ENCODE data around the gene UNC5CL. TPM values are rescaled to one million over a fixed set of nuclear protein-coding genes. Genes with fewer than 3 reads are reported as not detected.
"Not testable (repeated sequence)": the region's sequence is repeated elsewhere in the genome, so short reads cannot be mapped to it uniquely, and the experiment has no call there.

UNC5CL gene
- total and polyA plus RNA-seq, 2 donors (not counting 1 experiment from before 2014, with no cell fraction given): 0.01 to 0.17 TPM

- DNase-seq (ENCODE audit: low read depth in 2 of 2): no peak
- no peaks in the 10 kb centered on the region for H3K36me3 ChIP-seq (ENCODE audit: control insufficient read depth, insufficient read depth, low read length)
Observed at GRCh38 chr6:41017663-41018062, 21.4 kb downstream of the UNC5CL start.

DNA sequence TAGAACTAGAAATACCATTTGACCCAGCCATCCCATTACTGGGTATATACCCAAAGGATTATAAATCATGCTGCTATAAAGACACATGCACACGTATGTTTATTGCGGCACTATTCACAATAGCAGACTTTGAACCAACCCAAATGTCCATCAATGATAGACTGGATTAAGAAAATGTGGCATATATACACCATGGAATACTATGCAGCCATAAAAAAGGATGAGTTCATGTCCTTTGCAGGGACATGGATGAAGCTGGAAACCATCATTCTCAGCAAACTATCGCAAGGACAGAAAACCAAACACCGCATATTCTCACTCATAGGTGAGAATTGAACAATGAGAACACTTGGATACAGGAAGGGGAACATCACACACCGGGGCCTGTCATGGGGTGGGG is 23.2 kb downstream of the UNC5CL start:
- not testable (repeated sequence) for H3K4me2 ChIP-seq (ENCODE audit: extremely low read depth, insufficient read depth, low read length); H3K9me3 ChIP-seq (ENCODE audit: control insufficient read depth, insufficient read depth, low read depth, low read length); H3K36me3 ChIP-seq (ENCODE audit: control insufficient read depth, insufficient read depth, low read length); H2AFZ ChIP-seq (ENCODE audit: low read length); H3K4me1 ChIP-seq (ENCODE audit: control insufficient read depth, extremely low read depth, insufficient read depth, low read length); H4K20me1 ChIP-seq (ENCODE audit: control insufficient read depth, extremely low read depth, insufficient read depth, low read length); H3K27me3 ChIP-seq (ENCODE audit: control insufficient read depth, insufficient read depth, low read length); H3K79me2 ChIP-seq (ENCODE audit: control insufficient read depth, insufficient read depth, low read length); H3K27ac ChIP-seq (ENCODE audit: insufficient read depth, low read length); H3K4me3 ChIP-seq (replicated peaks in 1 of 4; ENCODE audit: control extremely low read depth in 1 of 4, insufficient read depth in 1 of 4, low read depth in 3 of 4, low read length in 4 of 4); DNase-seq (ENCODE audit: low read depth in 2 of 2); H3K9ac ChIP-seq (ENCODE audit: insufficient read depth, low read length)

More at GRCh38 chr6:41017663-41018062, 21.4 kb downstream of the UNC5CL start:
- no peak overlapping the region for H3K4me3 ChIP-seq (replicated peaks in 1 of 4; ENCODE audit: control extremely low read depth in 1 of 4, insufficient read depth in 1 of 4, low read depth in 3 of 4, low read length in 4 of 4)
- no peaks in the 10 kb centered on the region for H3K9me3 ChIP-seq (ENCODE audit: control insufficient read depth, insufficient read depth, low read depth, low read length)
- H3K9ac ChIP-seq (ENCODE audit: insufficient read depth, low read length): no peak overlapping the region
- no peaks in the 10 kb centered on the region for H3K79me2 ChIP-seq (ENCODE audit: control insufficient read depth, insufficient read depth, low read length)
- H4K20me1 ChIP-seq (ENCODE audit: control insufficient read depth, extremely low read depth, insufficient read depth, low read length): no peaks in the 10 kb centered on the region
- no peak overlapping the region for H2AFZ ChIP-seq (ENCODE audit: low read length)
- TF ChIP-seq CTCF (conservative IDR thresholded peaks at IDR 0.05 in 1 of 2, IDR thresholded peaks at IDR 0.05 in 1 of 2; ENCODE audit: low read depth in 1 of 2, low read length in 2 of 2) (no peak), EZH2 (IDR thresholded peaks at IDR 0.05; ENCODE audit: low read length, missing control alignments) (no peak)
- no peak overlapping the region for H3K27ac ChIP-seq (ENCODE audit: insufficient read depth, low read length)
- H3K27me3 ChIP-seq (ENCODE audit: control insufficient read depth, insufficient read depth, low read length): no peaks in the 10 kb centered on the region
- H3K4me1 ChIP-seq (ENCODE audit: control insufficient read depth, extremely low read depth, insufficient read depth, low read length): no peaks in the 10 kb centered on the region
- H3K4me2 ChIP-seq (ENCODE audit: extremely low read depth, insufficient read depth, low read length): no peak overlapping the region

DNA sequence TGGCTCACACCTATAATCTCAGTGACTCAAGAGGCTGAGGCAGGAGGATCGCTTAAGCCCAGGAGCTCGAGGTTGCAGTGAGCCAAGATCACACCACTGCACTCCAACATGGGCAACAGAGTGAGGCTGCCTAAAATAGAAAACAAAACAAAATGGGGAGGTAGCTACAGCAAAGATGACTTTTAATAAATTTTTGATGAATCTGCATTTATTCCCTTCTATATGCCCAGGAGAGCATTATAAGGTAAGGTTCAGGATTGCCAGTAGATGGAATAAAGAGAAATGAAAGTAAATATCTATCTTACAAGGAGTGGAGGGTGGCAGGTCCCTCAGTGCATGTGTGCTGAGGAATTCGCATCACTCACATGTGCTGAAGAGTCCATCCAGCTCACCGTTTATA is 24.2 kb downstream of the UNC5CL start:
- no peaks in the 10 kb centered on the region for H3K79me2 ChIP-seq (ENCODE audit: control insufficient read depth, insufficient read depth, low read length)
- no peak overlapping the region for H3K9ac ChIP-seq (ENCODE audit: insufficient read depth, low read length)
- H3K27me3 ChIP-seq (ENCODE audit: control insufficient read depth, insufficient read depth, low read length): no peaks in the 10 kb centered on the region
- DNase-seq (ENCODE audit: low read depth in 2 of 2): no peak
- no peak for TF ChIP-seq EZH2 (IDR thresholded peaks at IDR 0.05; ENCODE audit: low read length, missing control alignments)
- no peak for TF ChIP-seq CTCF (conservative IDR thresholded peaks at IDR 0.05 in 1 of 2, IDR thresholded peaks at IDR 0.05 in 1 of 2; ENCODE audit: low read depth in 1 of 2, low read length in 2 of 2)
- no peaks in the 10 kb centered on the region for H3K4me1 ChIP-seq (ENCODE audit: control insufficient read depth, extremely low read depth, insufficient read depth, low read length)
- H3K4me3 ChIP-seq (replicated peaks in 1 of 4; ENCODE audit: control extremely low read depth in 1 of 4, insufficient read depth in 1 of 4, low read depth in 3 of 4, low read length in 4 of 4): no peak overlapping the region
- H3K4me2 ChIP-seq (ENCODE audit: extremely low read depth, insufficient read depth, low read length): no peak overlapping the region
- no peaks in the 10 kb centered on the region for H4K20me1 ChIP-seq (ENCODE audit: control insufficient read depth, extremely low read depth, insufficient read depth, low read length)
- no peaks in the 10 kb centered on the region for H3K36me3 ChIP-seq (ENCODE audit: control insufficient read depth, insufficient read depth, low read length)
- no peaks in the 10 kb centered on the region for H3K9me3 ChIP-seq (ENCODE audit: control insufficient read depth, insufficient read depth, low read depth, low read length)
- no peak overlapping the region for H3K27ac ChIP-seq (ENCODE audit: insufficient read depth, low read length)
- no peak overlapping the region for H2AFZ ChIP-seq (ENCODE audit: low read length)

Data from fibroblast of lung (primary cell).